Measurements from ENCODE around the gene PKLR. TPM values are rescaled to one million over a fixed set of nuclear protein-coding genes. Genes with fewer than 3 reads are reported as not detected.
"Not testable (repeated sequence)": the region's sequence is repeated elsewhere in the genome, so short reads cannot be mapped to it uniquely, and the experiment has no call there.

Gene PKLR
- total RNA-seq, 4 donors from 2014 or later: not detected

DNA sequence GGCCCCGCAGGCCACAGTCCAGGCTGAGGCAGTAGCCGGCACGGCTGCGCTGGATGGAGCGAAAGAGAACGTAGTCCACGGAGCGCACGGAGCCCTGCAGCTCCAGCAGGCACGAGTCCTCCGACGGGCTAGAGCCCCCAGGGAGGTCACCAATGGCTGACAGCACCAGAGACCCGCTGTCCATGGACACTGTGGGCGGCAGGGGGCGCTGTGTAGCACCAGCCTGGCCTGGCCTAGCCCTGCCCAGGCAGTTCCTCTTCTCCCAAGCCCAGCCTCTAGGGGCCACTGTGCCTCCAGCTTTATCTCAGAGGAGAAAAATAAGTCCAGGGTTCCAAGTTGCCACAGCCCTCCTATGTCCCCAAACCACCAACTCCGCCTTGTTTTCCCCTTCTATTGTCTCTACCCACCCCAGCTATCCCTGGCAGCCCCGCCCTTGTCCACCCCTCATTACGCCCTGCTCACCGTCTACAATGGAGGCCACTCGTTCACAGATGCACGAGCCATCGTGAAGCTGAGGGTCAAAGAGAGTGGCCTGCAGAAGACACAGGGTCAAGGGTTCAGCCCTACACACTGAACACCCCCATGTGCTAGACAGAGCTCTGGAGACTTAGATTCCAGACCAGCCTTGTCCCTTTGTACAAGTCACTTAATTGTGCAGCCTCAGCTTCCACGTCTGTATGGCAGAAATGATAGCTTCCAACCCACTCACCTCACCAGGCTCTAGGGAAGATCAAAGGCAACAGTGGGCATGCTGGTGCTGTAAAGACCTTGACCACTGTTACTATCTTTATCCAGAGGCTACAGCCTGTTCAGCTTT is 50.4 kb downstream of the PKLR start:
- TF ChIP-seq, protein P1, sequence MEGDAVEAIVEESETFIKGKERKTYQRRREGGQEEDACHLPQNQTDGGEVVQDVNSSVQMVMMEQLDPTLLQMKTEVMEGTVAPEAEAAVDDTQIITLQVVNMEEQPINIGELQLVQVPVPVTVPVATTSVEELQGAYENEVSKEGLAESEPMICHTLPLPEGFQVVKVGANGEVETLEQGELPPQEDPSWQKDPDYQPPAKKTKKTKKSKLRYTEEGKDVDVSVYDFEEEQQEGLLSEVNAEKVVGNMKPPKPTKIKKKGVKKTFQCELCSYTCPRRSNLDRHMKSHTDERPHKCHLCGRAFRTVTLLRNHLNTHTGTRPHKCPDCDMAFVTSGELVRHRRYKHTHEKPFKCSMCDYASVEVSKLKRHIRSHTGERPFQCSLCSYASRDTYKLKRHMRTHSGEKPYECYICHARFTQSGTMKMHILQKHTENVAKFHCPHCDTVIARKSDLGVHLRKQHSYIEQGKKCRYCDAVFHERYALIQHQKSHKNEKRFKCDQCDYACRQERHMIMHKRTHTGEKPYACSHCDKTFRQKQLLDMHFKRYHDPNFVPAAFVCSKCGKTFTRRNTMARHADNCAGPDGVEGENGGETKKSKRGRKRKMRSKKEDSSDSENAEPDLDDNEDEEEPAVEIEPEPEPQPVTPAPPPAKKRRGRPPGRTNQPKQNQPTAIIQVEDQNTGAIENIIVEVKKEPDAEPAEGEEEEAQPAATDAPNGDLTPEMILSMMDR (IDR thresholded peaks at IDR 0.05): peak; percentile 86 to 99 (median 99)
- TF ChIP-seq POLR2A (IDR thresholded peaks at IDR 0.05): no peak
- Histone ChIP-seq H3K36me3 (peaks cover 0 to 4% of the 10 kb centered on the region in 2 donors), H3K4me3 (replicated peaks in 1 of 3) (peak overlapping the region in 1 of 3 donors; percentile 18), H3K27ac (no peak overlapping the region), H3K9me3 (no peaks in the 10 kb centered on the region), H3K4me1 (peaks cover 14 to 25% of the 10 kb centered on the region in 2 donors), H3K27me3 (no peaks in the 10 kb centered on the region)
- intact Hi-C loops (cut with DNase I): loop anchor here (5.0 kb wide), 1 partner anchor 341 kb away; no protein-coding TSS in a partner anchor
- 44 to 51% methylated on average over 8 of the region's 23 CpGs for WGBS, 2 donors
- peak; percentile 91 to 94 for DNase-seq

DNA sequence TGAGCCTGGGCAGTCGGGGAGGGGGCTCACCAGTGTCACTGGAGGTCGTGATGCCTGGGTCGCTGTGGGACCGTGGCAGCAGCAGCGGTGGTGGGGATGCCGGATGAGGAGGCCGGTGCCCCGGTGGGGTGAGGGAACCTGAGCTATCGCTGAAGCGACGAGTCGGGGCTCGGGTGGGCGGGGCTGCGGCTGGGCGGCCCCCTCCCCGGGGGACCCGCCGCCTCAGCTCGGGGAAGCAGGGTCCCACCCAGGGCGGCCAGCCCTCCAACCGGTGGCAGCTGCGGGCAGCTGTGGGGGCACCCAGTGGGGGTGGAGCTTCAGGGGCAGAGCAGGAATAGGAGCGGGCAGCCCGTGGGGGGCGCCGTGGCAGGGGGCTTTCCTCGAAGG is 51.0 kb downstream of the PKLR start:
- H3K4me3 ChIP-seq (replicated peaks in 1 of 3): peak overlapping the region in 1 of 3 donors; percentile 18
- TF ChIP-seq POLR2A (IDR thresholded peaks at IDR 0.05): no peak
- TF ChIP-seq, protein P1 (IDR thresholded peaks at IDR 0.05): no peak

DNA sequence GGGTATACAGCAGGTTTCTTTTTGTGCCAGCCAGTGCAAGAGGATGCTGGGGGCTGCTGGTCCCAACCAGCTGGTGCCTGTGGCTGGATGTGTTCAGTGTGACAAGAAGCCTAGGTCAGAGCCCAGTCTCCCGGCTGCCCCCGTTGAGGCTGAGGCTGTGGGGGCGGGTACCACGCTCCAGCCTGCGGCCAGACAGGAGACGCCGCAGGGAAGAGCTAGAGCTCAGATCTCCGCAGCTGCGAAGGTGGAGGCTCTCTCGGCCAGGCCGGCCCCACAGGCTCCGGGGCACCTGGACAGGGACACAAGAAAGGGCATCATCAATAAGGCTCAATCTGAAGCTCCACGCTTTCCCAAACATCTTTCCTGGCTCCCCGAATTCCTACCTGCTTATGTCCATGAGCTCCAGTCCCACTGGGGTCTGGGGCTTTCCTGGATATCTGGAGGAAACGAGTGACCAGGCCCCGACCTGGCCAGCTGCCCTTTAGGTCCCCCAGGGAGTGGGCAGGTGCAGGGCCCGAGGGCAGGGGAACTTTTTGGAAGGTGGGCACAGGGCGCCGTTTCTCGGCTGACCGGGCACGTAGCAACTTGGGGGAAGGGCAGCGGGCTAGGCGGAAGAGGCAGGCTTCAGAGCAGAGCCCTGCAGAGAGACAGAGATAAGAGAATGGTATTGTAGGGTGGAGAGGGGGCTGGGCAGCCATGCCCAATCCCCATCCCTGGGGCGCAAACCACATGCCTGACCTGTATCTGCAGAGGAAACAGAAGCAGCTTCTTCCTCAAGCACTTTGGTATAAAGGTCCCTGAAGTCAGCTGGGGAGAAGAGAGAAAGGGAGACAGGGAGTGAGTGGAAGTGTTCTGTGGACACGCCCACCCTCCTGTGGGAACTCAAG is 53.3 kb downstream of the PKLR start:
- no peak for TF ChIP-seq POLR2A (IDR thresholded peaks at IDR 0.05)
- TF ChIP-seq, protein P1 (IDR thresholded peaks at IDR 0.05): no peak
- peaks cover 0 to 4% of the 10 kb centered on the region in 2 donors for H3K36me3 ChIP-seq
- peaks cover 17 to 25% of the 10 kb centered on the region in 2 donors for H3K4me1 ChIP-seq
- no peak overlapping the region for H3K27ac ChIP-seq
- DNase-seq: no peak
- H3K4me3 ChIP-seq (replicated peaks in 1 of 3): no peak overlapping the region
- intact Hi-C loops (cut with DNase I): no loop called here
- no peaks in the 10 kb centered on the region for H3K9me3 ChIP-seq
- H3K27me3 ChIP-seq: no peaks in the 10 kb centered on the region
- 93 to 94% methylated on average over 18 to 26 of the region's 26 CpGs for WGBS, 2 donors

More for the DNA sequence above, 51.0 kb downstream of the PKLR start:
- DNase-seq: no peak
- peaks cover 0 to 4% of the 10 kb centered on the region in 2 donors for H3K36me3 ChIP-seq
- peaks cover 14 to 23% of the 10 kb centered on the region in 2 donors for H3K4me1 ChIP-seq
- no peaks in the 10 kb centered on the region for H3K9me3 ChIP-seq
- no peaks in the 10 kb centered on the region for H3K27me3 ChIP-seq
- 43% methylated on average over 4 of the region's 28 CpGs; no CpG with 5 or more reads in 1 of the 2 donors for WGBS, 2 donors
- no peak overlapping the region for H3K27ac ChIP-seq
- intact Hi-C loops (cut with DNase I): loop anchor here (5.0 kb wide), 1 partner anchor 342 kb away; no protein-coding TSS in a partner anchor

DNA sequence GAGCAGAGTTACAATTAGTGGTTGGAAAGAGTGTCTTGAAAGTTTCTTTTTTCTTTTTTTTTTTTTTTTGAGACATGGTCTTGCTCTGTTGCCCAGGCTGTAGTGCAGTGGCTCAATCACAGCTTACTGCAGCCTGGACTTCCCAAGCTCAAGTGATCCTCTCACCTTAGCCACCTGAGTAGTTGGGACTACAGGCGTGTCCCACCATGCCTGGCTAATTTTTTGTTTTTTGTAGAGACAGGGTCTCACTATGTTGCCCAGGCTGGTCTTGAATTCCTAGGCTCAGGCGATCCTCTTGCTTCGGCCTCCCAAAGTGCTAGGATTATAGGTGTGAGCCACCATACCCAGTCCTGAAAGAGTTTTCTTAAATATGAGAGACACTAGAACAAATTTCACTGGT is 54.4 kb downstream of the PKLR start:
- intact Hi-C loops (cut with DNase I); H3K27me3 ChIP-seq; H3K9me3 ChIP-seq; DNase-seq; H3K27ac ChIP-seq; H3K4me3 ChIP-seq (replicated peaks in 1 of 3); H3K36me3 ChIP-seq: not testable (repeated sequence)
- WGBS, 2 donors: 94 to 95% methylated on average over 3 of the region's 3 CpGs
- H3K4me1 ChIP-seq: peaks cover 20 to 29% of the 10 kb centered on the region in 2 donors

DNA sequence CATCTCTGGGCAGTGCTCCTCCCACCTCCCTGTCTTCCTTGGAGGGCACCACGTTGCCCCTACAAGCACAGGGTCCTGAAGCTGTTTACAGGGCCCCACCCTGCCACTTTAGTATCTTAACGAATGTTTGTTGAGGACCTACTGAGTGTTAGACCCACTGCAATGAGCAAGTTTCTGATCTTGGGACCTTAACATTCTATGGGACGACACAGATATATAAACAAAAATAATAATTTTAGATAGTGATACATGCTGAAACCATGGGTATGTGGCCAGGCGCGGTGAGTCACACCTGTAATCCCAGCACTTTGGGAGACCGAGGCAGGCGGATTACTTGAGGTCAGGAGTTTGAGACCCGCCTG is 56.1 kb downstream of the PKLR start:
- H3K4me1 ChIP-seq: peaks cover 16 to 28% of the 10 kb centered on the region in 2 donors
- TF ChIP-seq POLR2A (IDR thresholded peaks at IDR 0.05): no peak

More for the DNA sequence above, 56.1 kb downstream of the PKLR start:
- H3K27me3 ChIP-seq: no peaks in the 10 kb centered on the region
- peak overlapping the region in 1 of 3 donors; percentile 35 for H3K4me3 ChIP-seq (replicated peaks in 1 of 3)
- H3K27ac ChIP-seq: peak overlapping the region; percentile 80 to 92 (median 81)
- DNase-seq: no peak
- 65 to 67% methylated on average over 8 of the region's 8 CpGs for WGBS, 2 donors
- peaks cover 0 to 4% of the 10 kb centered on the region in 2 donors for H3K36me3 ChIP-seq
- intact Hi-C loops (cut with DNase I): no loop called here
- H3K9me3 ChIP-seq: no peaks in the 10 kb centered on the region
